ENCODE results near the gene ARFGAP1. TPM values are rescaled to one million over a fixed set of nuclear protein-coding genes. Genes with fewer than 3 reads are reported as not detected.

ARFGAP1 gene
- total RNA-seq, 1 donor from 2014 or later = 93.6 TPM

GRCh38 chr20:63310265-63310991 lies 37.8 kb downstream of the ARFGAP1 start:
- no peak for DNase-seq
- Mint-ChIP-seq H3K27me3 (ENCODE audit: unreplicated experiment) (peaks cover 4% of the 10 kb centered on the region), H3K27ac (ENCODE audit: unreplicated experiment) (no peak overlapping the region), H3K36me3 (ENCODE audit: unreplicated experiment) (no peaks in the 10 kb centered on the region), H3K4me1 (ENCODE audit: low read depth, unreplicated experiment) (peaks cover 6% of the 10 kb centered on the region), H3K4me3 (ENCODE audit: unreplicated experiment) (peak overlapping the region; percentile 73), H3K9me3 (ENCODE audit: unreplicated experiment) (peaks cover 4% of the 10 kb centered on the region)
- TF ChIP-seq CTCF (IDR thresholded peaks at IDR 0.05; ENCODE audit: partially characterized antibody, unreplicated experiment) = no peak

GRCh38 chr20:63311186-63311832 lies 38.7 kb downstream of the ARFGAP1 start:
- no peak for DNase-seq
- H3K27me3 Mint-ChIP-seq (ENCODE audit: unreplicated experiment) = peaks cover 6% of the 10 kb centered on the region

GRCh38 chr20:63311833-63312243 lies 39.2 kb downstream of the ARFGAP1 start:
- H3K36me3 Mint-ChIP-seq (ENCODE audit: unreplicated experiment) = no peaks in the 10 kb centered on the region
- H3K9me3 Mint-ChIP-seq (ENCODE audit: unreplicated experiment) = peaks cover 4% of the 10 kb centered on the region
- no peak for DNase-seq
- no peak overlapping the region for H3K27ac Mint-ChIP-seq (ENCODE audit: unreplicated experiment)
- H3K27me3 Mint-ChIP-seq (ENCODE audit: unreplicated experiment) = peaks cover 6% of the 10 kb centered on the region
- TF ChIP-seq CTCF (IDR thresholded peaks at IDR 0.05; ENCODE audit: partially characterized antibody, unreplicated experiment) = no peak
- H3K4me3 Mint-ChIP-seq (ENCODE audit: unreplicated experiment) = no peak overlapping the region
- H3K4me1 Mint-ChIP-seq (ENCODE audit: low read depth, unreplicated experiment) = peaks cover 6% of the 10 kb centered on the region

More at GRCh38 chr20:63311186-63311832, 38.7 kb downstream of the ARFGAP1 start:
- no peak for TF ChIP-seq CTCF (IDR thresholded peaks at IDR 0.05; ENCODE audit: partially characterized antibody, unreplicated experiment)
- H3K36me3 Mint-ChIP-seq (ENCODE audit: unreplicated experiment) = no peaks in the 10 kb centered on the region
- H3K9me3 Mint-ChIP-seq (ENCODE audit: unreplicated experiment) = peaks cover 4% of the 10 kb centered on the region
- H3K4me1 Mint-ChIP-seq (ENCODE audit: low read depth, unreplicated experiment) = peaks cover 6% of the 10 kb centered on the region
- H3K27ac Mint-ChIP-seq (ENCODE audit: unreplicated experiment) = no peak overlapping the region
- H3K4me3 Mint-ChIP-seq (ENCODE audit: unreplicated experiment) = no peak overlapping the region

- H3K36me3 Mint-ChIP-seq (ENCODE audit: unreplicated experiment) = no peaks in the 10 kb centered on the region
- H3K9me3 Mint-ChIP-seq (ENCODE audit: unreplicated experiment) = peaks cover 4% of the 10 kb centered on the region
- no peak for TF ChIP-seq CTCF (IDR thresholded peaks at IDR 0.05; ENCODE audit: partially characterized antibody, unreplicated experiment)
- peaks cover 6% of the 10 kb centered on the region for H3K27me3 Mint-ChIP-seq (ENCODE audit: unreplicated experiment)
- H3K27ac Mint-ChIP-seq (ENCODE audit: unreplicated experiment) = no peak overlapping the region
- DNase-seq = no peak
- no peak overlapping the region for H3K4me3 Mint-ChIP-seq (ENCODE audit: unreplicated experiment)
- peaks cover 6% of the 10 kb centered on the region for H3K4me1 Mint-ChIP-seq (ENCODE audit: low read depth, unreplicated experiment)
Measured at GRCh38 chr20:63312273-63312672, 39.7 kb downstream of the ARFGAP1 start.

Measured in glutamatergic neuron (in vitro differentiated cells).